Activated CD8-positive, alpha-beta memory T cell treated with anti-CD3 and anti-CD28 coated beads for 4 hours (primary cell): ENCODE results near the gene ARPIN.
"Not testable (repeated sequence)": the region's sequence is repeated elsewhere in the genome, so short reads cannot be mapped to it uniquely, and the experiment has no call there.

Source experiments
- DNase-seq, 2 donors: peaks; one replicate each; pipeline ENCODE4 v3.0.0-alpha.2; 2020; ENCODE audit warnings: low read depth in 2 of 2

The ARPIN gene

GRCh38 chr15:89877083-89877425, 35.7 kb downstream of the ARPIN start:
- no peak for DNase-seq

- no peak for DNase-seq
These were observed 36.2 kb downstream of the ARPIN start for GRCh38 chr15:89876396-89877082.

GRCh38 chr15:89875741-89876140, 37.0 kb downstream of the ARPIN start:
- DNase-seq, result no peak

GRCh38 chr15:89874926-89875564, 37.7 kb downstream of the ARPIN start:
- peak; percentile 50 to 61 for DNase-seq

GRCh38 chr15:89870688-89871288, 42.0 kb downstream of the ARPIN start:
- DNase-seq, result no peak

GRCh38 chr15:89870006-89870405, 42.7 kb downstream of the ARPIN start:
- no peak for DNase-seq

GRCh38 chr15:89869490-89869889, 43.3 kb downstream of the ARPIN start:
- not testable (repeated sequence) for DNase-seq

- DNase-seq, result no peak
These were observed 47.6 kb downstream of the ARPIN start for GRCh38 chr15:89864958-89865739.

GRCh38 chr15:89863918-89864317, 48.8 kb downstream of the ARPIN start:
- no peak for DNase-seq

GRCh38 chr15:89860891-89861290, 51.9 kb downstream of the ARPIN start:
- no peak for DNase-seq

GRCh38 chr15:89860431-89860830, 52.3 kb downstream of the ARPIN start:
- no peak for DNase-seq

- no peak for DNase-seq
These were observed 53.9 kb downstream of the ARPIN start for GRCh38 chr15:89858661-89859458.

- no peak for DNase-seq
These were observed 55.1 kb downstream of the ARPIN start for GRCh38 chr15:89857673-89858072.

GRCh38 chr15:89855948-89856347, 56.8 kb downstream of the ARPIN start:
- no peak for DNase-seq

GRCh38 chr15:89854863-89855262, 57.9 kb downstream of the ARPIN start:
- not testable (repeated sequence) for DNase-seq

GRCh38 chr15:89852342-89852995, 60.3 kb downstream of the ARPIN start:
- no peak for DNase-seq

GRCh38 chr15:89851673-89852341, 60.9 kb downstream of the ARPIN start:
- no peak for DNase-seq

- no peak for DNase-seq
These were observed 63.8 kb downstream of the ARPIN start for GRCh38 chr15:89848970-89849292.

- DNase-seq, result no peak
These were observed 65.7 kb downstream of the ARPIN start for GRCh38 chr15:89847101-89847500.

- DNase-seq, result no peak
These were observed 67.4 kb downstream of the ARPIN start for GRCh38 chr15:89845305-89845893.
